Transverse colon (tissue), 4 donors: Measurements from ENCODE around the gene PACRG. TPM values are rescaled to one million over a fixed set of nuclear protein-coding genes. Genes with fewer than 3 reads are reported as not detected.

ENCODE experiments used
- DNase-seq: peaks from one replicate; pipeline ENCODE4 v3.0.0-alpha.2; 2019
- H3K27ac ChIP-seq, 4 donors: fragments of 200-600 bp; sonication (generic); 2 replicates each; pipeline ENCODE4 v1.5.1; 2016 to 2018; ENCODE audit warnings: inconsistent platforms in 4 of 4
- H3K27me3 ChIP-seq: fragments of 200-600 bp; sonication (generic); 2 replicates; pipeline ENCODE4 v1.5.1; 2017; ENCODE audit warnings: inconsistent platforms
- H3K36me3 ChIP-seq, 4 donors: fragments of 200-600 bp; sonication (generic); 2 replicates each; pipeline ENCODE4 v1.5.1; 2017 to 2019; ENCODE audit warnings: inconsistent platforms in 4 of 4
- H3K4me1 ChIP-seq, 4 donors: fragments of 200-600 bp; sonication (generic); 2 replicates each; pipeline ENCODE4 v1.5.1; 2017 to 2020; ENCODE audit warnings: inconsistent platforms in 4 of 4
- H3K4me3 ChIP-seq, 4 donors: fragments of 200-600 bp; sonication (generic); 1 replicate in 1 of 4; 2 replicates in 3 of 4; pipeline versions ENCODE4 v1.5.1 to v1.6.1; 2017 to 2019; ENCODE audit warnings: inconsistent platforms in 4 of 4
- H3K9me3 ChIP-seq, 2 donors: fragments of 200-600 bp; sonication (generic); 2 replicates each; pipeline ENCODE4 v1.5.1; 2017 to 2019; ENCODE audit warnings: inconsistent platforms in 2 of 2
- CTCF ChIP-seq, 5 experiments: fragments of 200-600 bp in 3 of 5; fragments of 450-650 bp in 2 of 5; sonication (generic) in 3 of 5; IDR thresholded peaks; 1 replicate in 2 of 5; 2 replicates in 3 of 5; pipeline ENCODE4 v1.5.1; 2016 to 2017; ENCODE audit warnings: antibody characterized with exemption in 5 of 5, inconsistent platforms in 3 of 5, mild to moderate bottlenecking in 2 of 5, moderate library complexity in 1 of 5
- EP300 ChIP-seq: sonication (generic); formaldehyde crosslinking; IDR thresholded peaks from one replicate; pipeline ENCODE4 v1.6.1; 2017; ENCODE audit warnings: antibody characterized with exemption, low read depth
- POLR2A ChIP-seq: fragments of 450-650 bp; IDR thresholded peaks from one replicate; pipeline ENCODE4 v1.6.1; 2016; ENCODE audit warnings: antibody characterized with exemption, mild to moderate bottlenecking, moderate library complexity
- POLR2AphosphoS5 ChIP-seq, 3 donors: sonication (generic); formaldehyde crosslinking; IDR thresholded peaks; one replicate each; pipeline ENCODE4 v1.6.1; 2016; ENCODE audit warnings: antibody characterized with exemption in 3 of 3
- WGBS, 2 donors: methylation state at CpG; one replicate each; pipeline ENCODE4 v1.1.5; 2018; ENCODE audit warnings: low coverage in 1 of 2; 5-methylcytosine and 5-hydroxymethylcytosine counted together
- in situ Hi-C, 4 donors: fragments of 200-750 bp; cut with MboI; loops; one replicate each; pipeline versions ENCODE4 v1.15.0 to v1.15.1; 2017; ENCODE audit warnings: low sequenced_read_pairs in 3 of 4, low pct_ligation_motif_present in 1 of 4, low pct_unique_long_range_greater_than_20kb in 1 of 4
- intact Hi-C: fragments of 100-400 bp; cut with DNase I; formaldehyde crosslinking; loops from one replicate; pipeline ENCODE4 v1.15.1; 2023; ENCODE audit warnings: low total_unique reads
- total RNA-seq, 4 donors: library from RNA; depleted of rRNA; stranded (reverse); fragments of >200 nt; gene quantifications; one replicate each; pipeline ENCODE4 v1.1.0, GENCODE V29; 2016

PACRG gene
- total RNA-seq, 4 donors from 2014 or later, result 1.2 to 13.8 (median 1.4) TPM; not detected in 1

GRCh38 chr6:163148451-163149278, 420.9 kb downstream of the PACRG start:
- Histone ChIP-seq H3K9me3 (no peaks in the 10 kb centered on the region), H3K36me3 (no peaks in the 10 kb centered on the region), H3K4me1 (no peaks in the 10 kb centered on the region), H3K4me3 (no peak overlapping the region), H3K27ac (peak overlapping the region in 1 of 4 donors; percentile 20), H3K27me3 (no peaks in the 10 kb centered on the region)
- no peak for DNase-seq
- TF ChIP-seq POLR2A (no peak), EP300 (no peak), CTCF (IDR thresholded peaks at IDR 0.05) (no peak), POLR2AphosphoS5 (IDR thresholded peaks at IDR 0.05) (no peak)
- in situ Hi-C loops, result no loop called here
- WGBS, 2 donors, result 80 to 100% methylated on average over 6 to 24 of the region's 24 CpGs
- intact Hi-C loops, result no loop called here

GRCh38 chr6:163149279-163149848, 421.6 kb downstream of the PACRG start:
- TF ChIP-seq POLR2A, result no peak
- TF ChIP-seq POLR2AphosphoS5 (IDR thresholded peaks at IDR 0.05), result no peak
- TF ChIP-seq CTCF (IDR thresholded peaks at IDR 0.05), result no peak
- TF ChIP-seq EP300, result no peak
- no peak overlapping the region for H3K4me3 ChIP-seq
- 80 to 90% methylated on average over 13 to 35 of the region's 35 CpGs for WGBS, 2 donors

GRCh38 chr6:163151212-163151611, 423.4 kb downstream of the PACRG start:
- 62 to 72% methylated on average over 4 to 6 of the region's 6 CpGs for WGBS, 2 donors

More at GRCh38 chr6:163149279-163149848, 421.6 kb downstream of the PACRG start:
- in situ Hi-C loops, result no loop called here
- intact Hi-C loops, result no loop called here
- Histone ChIP-seq H3K27ac (peak overlapping the region in 1 of 4 donors; percentile 20), H3K4me1 (no peaks in the 10 kb centered on the region), H3K36me3 (no peaks in the 10 kb centered on the region), H3K9me3 (no peaks in the 10 kb centered on the region), H3K27me3 (no peaks in the 10 kb centered on the region)
- no peak for DNase-seq

More at GRCh38 chr6:163151212-163151611, 423.4 kb downstream of the PACRG start:
- H3K27me3 ChIP-seq, result no peaks in the 10 kb centered on the region
- H3K27ac ChIP-seq, result no peak overlapping the region
- intact Hi-C loops (no loop called here), in situ Hi-C loops (no loop called here)
- H3K9me3 ChIP-seq, result no peaks in the 10 kb centered on the region
- H3K4me1 ChIP-seq, result no peaks in the 10 kb centered on the region
- no peaks in the 10 kb centered on the region for H3K36me3 ChIP-seq
- no peak overlapping the region for H3K4me3 ChIP-seq
- TF ChIP-seq POLR2AphosphoS5 (IDR thresholded peaks at IDR 0.05) (no peak), EP300 (no peak), CTCF (IDR thresholded peaks at IDR 0.05) (no peak), POLR2A (no peak)
- no peak for DNase-seq
